H9 (cell line): Measurements from ENCODE around the gene MYOD1. TPM values are rescaled to one million over a fixed set of nuclear protein-coding genes. Genes with fewer than 3 reads are reported as not detected.

Source experiments
- DNase-seq: peaks from one replicate; pipeline ENCODE4 v3.0.0-alpha.2; 2017
- H2AFZ ChIP-seq: one replicate; pipeline ENCODE4 v1.6.1; 2013; ENCODE audit warnings: mild to moderate bottlenecking, low read length, control low read depth, moderate library complexity
- H2AK5ac ChIP-seq: 2 replicates; pipeline ENCODE4 v1.6.1; 2013; ENCODE audit warnings: low read length, control low read depth, mixed read lengths; ENCODE audit not compliant: insufficient read length
- H2BK120ac ChIP-seq: one replicate; pipeline ENCODE4 v1.6.1; 2013; ENCODE audit warnings: low read depth, mild to moderate bottlenecking, low read length, control low read depth, inconsistent platforms; ENCODE audit not compliant: poor library complexity, severe bottlenecking
- H2BK12ac ChIP-seq: 2 replicates; pipeline ENCODE4 v1.6.1; 2013; ENCODE audit warnings: low read length, control low read depth, mixed read lengths, low read depth; ENCODE audit not compliant: insufficient read length
- H2BK15ac ChIP-seq: 2 replicates; pipeline ENCODE4 v1.6.1; 2013; ENCODE audit warnings: low read depth, low read length, control low read depth
- H2BK20ac ChIP-seq: one replicate; pipeline ENCODE4 v1.6.1; 2013; ENCODE audit warnings: low read depth, mild to moderate bottlenecking, low read length, control low read depth, inconsistent platforms; ENCODE audit not compliant: poor library complexity, severe bottlenecking
- H2BK5ac ChIP-seq: 2 replicates; pipeline ENCODE4 v1.6.1; 2013; ENCODE audit warnings: low read length, control low read depth, mixed read lengths; ENCODE audit not compliant: insufficient read length
- H3K14ac ChIP-seq: 2 replicates; pipeline ENCODE4 v1.6.1; 2013; ENCODE audit warnings: low read length, control low read depth; ENCODE audit not compliant: insufficient read depth
- H3K18ac ChIP-seq: 2 replicates; pipeline ENCODE4 v1.6.1; 2013; ENCODE audit warnings: low read depth, mild to moderate bottlenecking, mixed read lengths, low read length, control low read depth; ENCODE audit not compliant: insufficient read length
- H3K23ac ChIP-seq: 2 replicates; pipeline ENCODE4 v1.6.1; 2013; ENCODE audit warnings: low read length, control low read depth, mixed read lengths, low read depth; ENCODE audit not compliant: insufficient read length
- H3K23me2 ChIP-seq: 2 replicates; pipeline ENCODE4 v1.6.1; 2013; ENCODE audit warnings: low read depth, mild to moderate bottlenecking, mixed read lengths, low read length, control low read depth; ENCODE audit not compliant: insufficient read length, poor library complexity, severe bottlenecking
- H3K27ac ChIP-seq: 2 replicates; pipeline ENCODE4 v1.5.1; 2013; ENCODE audit warnings: low read length, control low read depth, mixed read lengths, low read depth; ENCODE audit not compliant: insufficient read length
- H3K27me3 ChIP-seq: 2 replicates; pipeline ENCODE4 v1.6.1; 2013; ENCODE audit warnings: low read length, control low read depth, inconsistent platforms; ENCODE audit not compliant: insufficient read depth
- H3K4ac ChIP-seq: 2 replicates; pipeline ENCODE4 v1.6.1; 2013; ENCODE audit warnings: low read depth, mild to moderate bottlenecking, control low read depth, inconsistent platforms, low read length, moderate library complexity
- H3K4me1 ChIP-seq: 2 replicates; pipeline ENCODE4 v1.6.1; 2013; ENCODE audit warnings: low read length, control low read depth, inconsistent platforms; ENCODE audit not compliant: insufficient read depth
- H3K4me2 ChIP-seq: 2 replicates; pipeline ENCODE4 v1.6.1; 2013; ENCODE audit warnings: low read length, control low read depth, mixed read lengths; ENCODE audit not compliant: insufficient read length, insufficient read depth
- H3K56ac ChIP-seq: 2 replicates; pipeline ENCODE4 v1.6.1; 2013; ENCODE audit warnings: low read depth, mild to moderate bottlenecking, mixed read lengths, low read length, control low read depth; ENCODE audit not compliant: insufficient read length
- H3K79me1 ChIP-seq: 2 replicates; pipeline ENCODE4 v1.6.1; 2013; ENCODE audit warnings: low read depth, mild to moderate bottlenecking, moderate library complexity, low read length, control low read depth, inconsistent platforms; ENCODE audit not compliant: insufficient read depth, poor library complexity, severe bottlenecking
- H3K79me2 ChIP-seq: 2 replicates; pipeline ENCODE4 v1.6.1; 2013; ENCODE audit warnings: low read length, control low read depth, inconsistent platforms; ENCODE audit not compliant: insufficient read depth
- H3K9ac ChIP-seq: 2 replicates; pipeline ENCODE4 v1.6.1; 2013; ENCODE audit warnings: low read length, control low read depth, mixed read lengths; ENCODE audit not compliant: insufficient read length; ENCODE audit errors: extremely low read depth
- H3K9me3 ChIP-seq: one replicate; pipeline ENCODE4 v1.6.1; 2013; ENCODE audit warnings: low read depth, low read length, inconsistent platforms; ENCODE audit not compliant: control insufficient read depth
- H3T11ph ChIP-seq: one replicate; pipeline ENCODE4 v1.6.1; 2013; ENCODE audit warnings: mild to moderate bottlenecking, low read length, control low read depth, inconsistent platforms
- H4K20me1 ChIP-seq: one replicate; pipeline ENCODE4 v1.6.1; 2013; ENCODE audit not compliant: control insufficient read depth, insufficient read length, insufficient read depth
- H4K5ac ChIP-seq: 2 replicates; pipeline ENCODE4 v1.6.1; 2013; ENCODE audit warnings: low read depth, mild to moderate bottlenecking, mixed read lengths, low read length, control low read depth; ENCODE audit not compliant: insufficient read length
- H4K8ac ChIP-seq: replicated peaks from 2 replicates; pipeline ENCODE4 v1.6.1; 2013; ENCODE audit warnings: low read length, control low read depth, mixed read lengths, low read depth; ENCODE audit not compliant: insufficient read length
- H4K91ac ChIP-seq: 2 replicates; pipeline ENCODE4 v1.6.1; 2013; ENCODE audit warnings: low read depth, mild to moderate bottlenecking, moderate library complexity, mixed read lengths, low read length, control low read depth; ENCODE audit not compliant: insufficient read length
- H3K27ac Mint-ChIP-seq, 3 experiments: 2 replicates in 2 of 3; 3 replicates in 1 of 3; pipeline ENCODE4 v1.8.0; 2020 to 2021; ENCODE audit warnings: mixed read lengths in 3 of 3, mild to moderate bottlenecking in 1 of 3, moderate library complexity in 1 of 3
- H3K27me3 Mint-ChIP-seq: 2 replicates; pipeline ENCODE4 v1.8.0; 2021; ENCODE audit warnings: low read depth, mild to moderate bottlenecking, moderate library complexity, mixed read lengths
- H3K36me3 Mint-ChIP-seq, 3 experiments: 2 replicates in 2 of 3; 3 replicates in 1 of 3; pipeline ENCODE4 v1.8.0; 2020 to 2021; ENCODE audit warnings: low read depth in 3 of 3, mixed read lengths in 3 of 3; ENCODE audit not compliant: insufficient read depth in 1 of 3
- H3K4me1 Mint-ChIP-seq, 2 experiments: 2 replicates each; pipeline ENCODE4 v1.8.0; 2020; ENCODE audit warnings: mixed read lengths in 2 of 2
- H3K4me3 Mint-ChIP-seq, 2 experiments: 2 replicates in 1 of 2; 3 replicates in 1 of 2; pipeline ENCODE4 v1.8.0; 2020 to 2021; ENCODE audit warnings: mild to moderate bottlenecking in 2 of 2, mixed read lengths in 2 of 2, moderate library complexity in 1 of 2
- H3K9me3 Mint-ChIP-seq, 2 experiments: 2 replicates in 1 of 2; 3 replicates in 1 of 2; pipeline ENCODE4 v1.8.0; 2020; ENCODE audit warnings: mild to moderate bottlenecking in 2 of 2, mixed read lengths in 2 of 2, moderate library complexity in 1 of 2
- WGBS: extraction: QIAGEN DNeasy Blood & Tissue Kit; methylation state at CpG from one replicate; pipeline ENCODE4 v1.1.7; 2013; ENCODE audit warnings: missing lambda C conversion rate, low lambda C conversion rate, mixed read lengths; ENCODE audit not compliant: insufficient read length; ENCODE audit errors: extremely low coverage; 5-methylcytosine and 5-hydroxymethylcytosine counted together
- total RNA-seq: library from RNA; stranded (reverse); gene quantifications from 2 replicates; pipeline ENCODE4 v1.2.1, GENCODE V29; 2021
- TF ChIP-seq, protein P1 (sequence below): fragments of 200-600 bp; sonication (generic); conservative IDR thresholded peaks from 3 replicates; pipeline ENCODE4 v1.8.0; 2021; ENCODE audit warnings: antibody characterized with exemption, mild to moderate bottlenecking

The MYOD1 gene
- total RNA-seq, 1 experiment from 2014 or later: not detected

DNA sequence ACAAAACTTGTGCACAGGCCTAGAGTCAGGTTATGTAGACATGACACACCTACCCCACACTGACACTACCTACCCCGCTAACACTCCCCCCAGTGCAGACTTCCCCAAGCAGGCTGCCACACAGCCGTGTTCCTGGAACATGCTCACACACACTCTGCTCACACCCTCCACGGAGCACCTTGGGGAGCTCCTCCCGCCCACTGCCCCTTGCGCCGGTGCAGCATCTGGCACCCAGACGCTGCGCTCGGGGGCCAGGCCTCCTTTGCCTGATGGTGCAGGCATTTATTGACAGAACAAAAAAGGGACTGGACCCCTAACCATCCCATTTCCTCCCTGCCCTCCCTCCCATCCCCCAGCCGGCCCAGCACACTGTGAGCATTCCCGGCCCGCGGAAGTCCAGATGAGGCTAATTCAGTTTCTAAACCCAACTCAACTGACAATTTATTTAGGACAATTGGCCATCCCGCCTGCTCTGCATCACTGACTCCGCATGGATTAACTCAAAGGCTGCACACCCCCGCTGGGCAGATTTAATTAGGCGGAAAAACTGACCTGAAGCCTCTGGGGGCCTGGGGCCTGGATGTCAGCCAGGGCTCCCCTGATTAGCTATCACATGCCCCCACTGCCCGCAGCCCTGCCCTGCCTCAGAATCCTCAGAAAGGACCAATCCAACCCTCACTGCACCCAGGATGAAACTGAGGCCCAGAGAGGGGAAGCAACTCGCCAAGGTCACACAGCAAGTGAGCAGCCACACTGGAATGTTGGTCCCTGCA, 45.3 kb downstream of the MYOD1 start:
- Histone ChIP-seq H2BK5ac (no peak overlapping the region), H3K23me2 (no peaks in the 10 kb centered on the region), H3T11ph (no peak overlapping the region), H4K5ac (no peak overlapping the region), H4K91ac (no peak overlapping the region), H3K27ac (no peak overlapping the region), H3K27me3 (no peaks in the 10 kb centered on the region), H2AK5ac (no peak overlapping the region), H3K14ac (no peak overlapping the region), H4K8ac (no peak overlapping the region), H3K4me2 (no peak overlapping the region), H3K4ac (no peak overlapping the region), H2BK120ac (no peak overlapping the region), H3K9me3 (no peaks in the 10 kb centered on the region), H2BK15ac (no peak overlapping the region), H2AFZ (no peak overlapping the region), H3K9ac (no peak overlapping the region), H4K20me1 (no peaks in the 10 kb centered on the region), H3K23ac (no peak overlapping the region), H3K56ac (no peak overlapping the region), H3K4me1 (no peaks in the 10 kb centered on the region), H2BK20ac (no peak overlapping the region), H3K18ac (no peak overlapping the region), H3K79me1 (no peaks in the 10 kb centered on the region), H2BK12ac (no peak overlapping the region), H3K79me2 (no peaks in the 10 kb centered on the region)
- DNase-seq: no peak
- Mint-ChIP-seq H3K27me3 (peaks cover 2% of the 10 kb centered on the region), H3K36me3 (no peaks in the 10 kb centered on the region), H3K27ac (no peak overlapping the region), H3K4me3 (no peak overlapping the region), H3K4me1 (peaks cover 2 to 12% of the 10 kb centered on the region in 2 experiments; a peak in 3 of 4 replicates), H3K9me3 (no peaks in the 10 kb centered on the region; a peak in 2 of 5 replicates)
- TF ChIP-seq, protein P1, sequence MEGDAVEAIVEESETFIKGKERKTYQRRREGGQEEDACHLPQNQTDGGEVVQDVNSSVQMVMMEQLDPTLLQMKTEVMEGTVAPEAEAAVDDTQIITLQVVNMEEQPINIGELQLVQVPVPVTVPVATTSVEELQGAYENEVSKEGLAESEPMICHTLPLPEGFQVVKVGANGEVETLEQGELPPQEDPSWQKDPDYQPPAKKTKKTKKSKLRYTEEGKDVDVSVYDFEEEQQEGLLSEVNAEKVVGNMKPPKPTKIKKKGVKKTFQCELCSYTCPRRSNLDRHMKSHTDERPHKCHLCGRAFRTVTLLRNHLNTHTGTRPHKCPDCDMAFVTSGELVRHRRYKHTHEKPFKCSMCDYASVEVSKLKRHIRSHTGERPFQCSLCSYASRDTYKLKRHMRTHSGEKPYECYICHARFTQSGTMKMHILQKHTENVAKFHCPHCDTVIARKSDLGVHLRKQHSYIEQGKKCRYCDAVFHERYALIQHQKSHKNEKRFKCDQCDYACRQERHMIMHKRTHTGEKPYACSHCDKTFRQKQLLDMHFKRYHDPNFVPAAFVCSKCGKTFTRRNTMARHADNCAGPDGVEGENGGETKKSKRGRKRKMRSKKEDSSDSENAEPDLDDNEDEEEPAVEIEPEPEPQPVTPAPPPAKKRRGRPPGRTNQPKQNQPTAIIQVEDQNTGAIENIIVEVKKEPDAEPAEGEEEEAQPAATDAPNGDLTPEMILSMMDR: no peak
- no CpG with 5 or more reads among the region's 19 CpGs for WGBS
